Esophagus squamous epithelium (tissue), 4 donors: ENCODE measurements around the gene RPS8.

ENCODE experiments used
- POLR2A ChIP-seq, 4 donors: fragments of 450-650 bp; IDR thresholded peaks; one replicate each; pipeline ENCODE4 v1.6.1; 2017; ENCODE audit warnings: antibody characterized with exemption in 4 of 4, mild to moderate bottlenecking in 4 of 4, moderate library complexity in 3 of 4
- TF ChIP-seq, protein P1 (sequence below), 6 experiments: fragments of 450-650 bp in 4 of 6; fragments of 200-600 bp in 2 of 6; sonication (generic) in 2 of 6; IDR thresholded peaks; one replicate each; pipeline ENCODE4 v1.5.1; 2016 to 2019; ENCODE audit warnings: antibody characterized with exemption in 6 of 6, mild to moderate bottlenecking in 4 of 6, moderate library complexity in 4 of 6

DNA sequence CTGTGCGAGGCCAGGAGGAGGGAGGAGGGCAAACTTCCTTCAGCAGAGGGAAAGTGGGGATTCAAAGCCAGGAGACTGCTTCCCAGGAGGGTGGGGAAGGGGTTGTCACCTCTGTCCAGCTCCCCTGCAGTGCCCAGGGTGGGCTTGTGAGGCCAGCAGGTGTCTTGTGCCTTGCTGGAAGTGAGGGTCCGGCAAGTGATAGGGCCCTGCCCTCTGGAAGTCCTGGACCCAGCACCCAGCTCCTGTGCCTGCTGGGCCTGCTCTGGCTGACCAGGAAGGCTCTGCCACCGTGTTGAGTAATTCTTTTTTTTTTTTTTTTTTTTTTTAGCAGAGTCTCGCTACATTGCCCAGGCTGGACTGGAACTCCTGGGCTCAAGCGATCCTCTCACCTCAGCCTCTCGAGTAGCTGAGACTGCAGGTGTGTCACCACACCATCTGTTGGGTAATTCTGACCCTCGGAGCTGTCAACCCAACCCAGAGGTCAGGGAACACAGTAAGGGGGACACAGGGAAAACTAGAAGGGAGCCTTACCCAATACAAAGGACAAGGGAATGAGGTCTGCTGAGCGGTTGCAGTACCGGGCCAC, 11.6 kb downstream of the RPS8 start:
- TF ChIP-seq, protein P1, sequence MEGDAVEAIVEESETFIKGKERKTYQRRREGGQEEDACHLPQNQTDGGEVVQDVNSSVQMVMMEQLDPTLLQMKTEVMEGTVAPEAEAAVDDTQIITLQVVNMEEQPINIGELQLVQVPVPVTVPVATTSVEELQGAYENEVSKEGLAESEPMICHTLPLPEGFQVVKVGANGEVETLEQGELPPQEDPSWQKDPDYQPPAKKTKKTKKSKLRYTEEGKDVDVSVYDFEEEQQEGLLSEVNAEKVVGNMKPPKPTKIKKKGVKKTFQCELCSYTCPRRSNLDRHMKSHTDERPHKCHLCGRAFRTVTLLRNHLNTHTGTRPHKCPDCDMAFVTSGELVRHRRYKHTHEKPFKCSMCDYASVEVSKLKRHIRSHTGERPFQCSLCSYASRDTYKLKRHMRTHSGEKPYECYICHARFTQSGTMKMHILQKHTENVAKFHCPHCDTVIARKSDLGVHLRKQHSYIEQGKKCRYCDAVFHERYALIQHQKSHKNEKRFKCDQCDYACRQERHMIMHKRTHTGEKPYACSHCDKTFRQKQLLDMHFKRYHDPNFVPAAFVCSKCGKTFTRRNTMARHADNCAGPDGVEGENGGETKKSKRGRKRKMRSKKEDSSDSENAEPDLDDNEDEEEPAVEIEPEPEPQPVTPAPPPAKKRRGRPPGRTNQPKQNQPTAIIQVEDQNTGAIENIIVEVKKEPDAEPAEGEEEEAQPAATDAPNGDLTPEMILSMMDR (IDR thresholded peaks at IDR 0.05), result no peak
- no peak for TF ChIP-seq POLR2A (IDR thresholded peaks at IDR 0.05)
